Liver (tissue), 9 donors: ENCODE results near the gene CDKN1A. TPM values are rescaled to one million over a fixed set of nuclear protein-coding genes. Genes with fewer than 3 reads are reported as not detected.

Experiments used
- DNase-seq: peaks from one replicate; pipeline ENCODE4 v3.0.0-alpha.2; 2017; ENCODE audit warnings: low spot score
- H3K27ac ChIP-seq, 2 donors: one replicate each; pipeline ENCODE4 v1.7.0; 2013; ENCODE audit warnings: inconsistent platforms in 2 of 2, low read length in 2 of 2, control low read depth in 1 of 2, low read depth in 1 of 2, mild to moderate bottlenecking in 1 of 2
- H3K27me3 ChIP-seq, 4 donors: one replicate each; pipeline versions ENCODE4 v1.6.1 to v1.7.0; 2013; ENCODE audit warnings: low read length in 3 of 4, inconsistent platforms in 1 of 4, mild to moderate bottlenecking in 1 of 4, moderate library complexity in 1 of 4; ENCODE audit not compliant: control insufficient read depth in 4 of 4, insufficient read depth in 4 of 4
- H3K36me3 ChIP-seq, 4 donors: one replicate each; pipeline versions ENCODE4 v1.6.1 to v1.7.0; 2013; ENCODE audit warnings: low read length in 3 of 4, mild to moderate bottlenecking in 3 of 4, low read depth in 1 of 4, moderate library complexity in 1 of 4; ENCODE audit not compliant: control insufficient read depth in 4 of 4, insufficient read depth in 3 of 4
- H3K4me1 ChIP-seq, 4 donors: one replicate each; pipeline versions ENCODE4 v1.6.1 to v1.7.0; 2013; ENCODE audit warnings: low read length in 3 of 4, mild to moderate bottlenecking in 3 of 4, moderate library complexity in 1 of 4; ENCODE audit not compliant: control insufficient read depth in 4 of 4, insufficient read depth in 4 of 4
- H3K4me3 ChIP-seq, 3 donors: one replicate each; pipeline versions ENCODE4 v1.6.1 to v1.7.0; 2013; ENCODE audit warnings: low read length in 3 of 3, control low read depth in 1 of 3, low read depth in 1 of 3, mild to moderate bottlenecking in 1 of 3
- H3K9ac ChIP-seq, 2 donors: one replicate each; pipeline ENCODE4 v1.7.0; 2013; ENCODE audit warnings: low read length in 2 of 2, mild to moderate bottlenecking in 2 of 2, moderate library complexity in 2 of 2, control low read depth in 1 of 2, low read depth in 1 of 2
- H3K9me3 ChIP-seq, 4 donors: one replicate each; pipeline versions ENCODE4 v1.6.1 to v1.7.0; 2013; ENCODE audit warnings: low read length in 3 of 4; ENCODE audit not compliant: control insufficient read depth in 4 of 4
- EGR1 ChIP-seq, 2 donors: IDR thresholded peaks; 2 replicates each; pipeline ENCODE4 v1.6.1; 2016 to 2018; ENCODE audit warnings: antibody characterized with exemption in 2 of 2, low read depth in 2 of 2
- FOXA1 ChIP-seq: IDR thresholded peaks from 2 replicates; pipeline ENCODE4 v1.6.1; 2016; ENCODE audit warnings: antibody characterized with exemption
- HNF4A ChIP-seq, 2 donors: conservative IDR thresholded peaks; 2 replicates each; pipeline ENCODE4 v1.6.1; 2016; ENCODE audit warnings: antibody characterized with exemption in 2 of 2, mild to moderate bottlenecking in 2 of 2
- HNF4G ChIP-seq: IDR thresholded peaks from 2 replicates; pipeline ENCODE4 v1.6.1; 2016; ENCODE audit warnings: antibody characterized with exemption
- JUND ChIP-seq, 2 donors: IDR thresholded peaks; 2 replicates each; pipeline ENCODE4 v1.6.1; 2016; ENCODE audit warnings: antibody characterized with exemption in 2 of 2
- NR2F2 ChIP-seq: IDR thresholded peaks from 2 replicates; pipeline ENCODE4 v1.6.1; 2016; ENCODE audit warnings: antibody characterized with exemption
- RAD21 ChIP-seq, 2 donors: IDR thresholded peaks; 2 replicates each; pipeline ENCODE4 v1.6.1; 2016; ENCODE audit warnings: antibody characterized with exemption in 2 of 2, mild to moderate bottlenecking in 2 of 2
- RXRA ChIP-seq, 2 donors: IDR thresholded peaks; 2 replicates each; pipeline ENCODE4 v1.6.1; 2017 to 2018; ENCODE audit warnings: antibody characterized with exemption in 2 of 2, mild to moderate bottlenecking in 1 of 2
- SP1 ChIP-seq: IDR thresholded peaks from 2 replicates; pipeline ENCODE4 v1.6.1; 2018; ENCODE audit warnings: antibody characterized with exemption, mild to moderate bottlenecking
- TAF1 ChIP-seq: conservative IDR thresholded peaks from 2 replicates; pipeline ENCODE4 v1.6.1; 2016; ENCODE audit warnings: antibody characterized with exemption, mild to moderate bottlenecking
- YY1 ChIP-seq: IDR thresholded peaks from 2 replicates; pipeline ENCODE4 v1.6.1; 2016; ENCODE audit warnings: antibody characterized with exemption, mild to moderate bottlenecking
- WGBS: extraction: QIAGEN DNeasy Blood & Tissue Kit; methylation state at CpG from one replicate; pipeline ENCODE4 v1.1.7; 2013; 5-methylcytosine and 5-hydroxymethylcytosine counted together
- polyA plus RNA-seq, 2 donors: library from polyadenylated mRNA; stranded (reverse) in 1 of 2; unstranded in 1 of 2; fragments of 200-250 nt in 1 of 2; fragments of >200 nt in 1 of 2; fragmentation: Nextera tagmentation in 1 of 2; extraction: Ambion mirVana in 1 of 2; gene quantifications; one replicate each; pipeline versions ENCODE4 v1.2.1 to v1.2.3, GENCODE V29; 2013 to 2015
- total RNA-seq, 2 donors: library from RNA; depleted of rRNA; stranded (reverse); fragments of >200 nt; gene quantifications; one replicate each; pipeline ENCODE4 v1.2.3, GENCODE V29; 2014
- TF ChIP-seq, protein P1 (sequence below): fragments of 150-350 bp; IDR thresholded peaks from 2 replicates; pipeline ENCODE4 v1.5.1; 2017; ENCODE audit warnings: improper control_type of control experiment, low read depth, low read length; ENCODE audit not compliant: missing input control
- TF ChIP-seq, protein P2 (sequence below): IDR thresholded peaks from 2 replicates; pipeline ENCODE4 v1.6.1; 2016; ENCODE audit warnings: antibody characterized with exemption
- TF ChIP-seq, protein P3 (sequence below): IDR thresholded peaks from 2 replicates; pipeline ENCODE4 v1.6.1; 2016; ENCODE audit warnings: antibody characterized with exemption
- TF ChIP-seq, protein P4 (sequence below): IDR thresholded peaks from 2 replicates; pipeline ENCODE4 v1.6.1; 2016; ENCODE audit warnings: antibody characterized with exemption
- TF ChIP-seq, protein P5 (sequence below): IDR thresholded peaks from 2 replicates; pipeline ENCODE4 v1.6.1; 2016; ENCODE audit warnings: antibody characterized with exemption, mild to moderate bottlenecking
- donor health status: healthy.
- donor health status: healthy.
- donor health status: healthy.
- donor health status: healthy.
- donor health status: healthy.

Gene CDKN1A
- total and polyA plus RNA-seq, 4 donors: 3.2 to 41.7 (median 20.5) TPM

DNA sequence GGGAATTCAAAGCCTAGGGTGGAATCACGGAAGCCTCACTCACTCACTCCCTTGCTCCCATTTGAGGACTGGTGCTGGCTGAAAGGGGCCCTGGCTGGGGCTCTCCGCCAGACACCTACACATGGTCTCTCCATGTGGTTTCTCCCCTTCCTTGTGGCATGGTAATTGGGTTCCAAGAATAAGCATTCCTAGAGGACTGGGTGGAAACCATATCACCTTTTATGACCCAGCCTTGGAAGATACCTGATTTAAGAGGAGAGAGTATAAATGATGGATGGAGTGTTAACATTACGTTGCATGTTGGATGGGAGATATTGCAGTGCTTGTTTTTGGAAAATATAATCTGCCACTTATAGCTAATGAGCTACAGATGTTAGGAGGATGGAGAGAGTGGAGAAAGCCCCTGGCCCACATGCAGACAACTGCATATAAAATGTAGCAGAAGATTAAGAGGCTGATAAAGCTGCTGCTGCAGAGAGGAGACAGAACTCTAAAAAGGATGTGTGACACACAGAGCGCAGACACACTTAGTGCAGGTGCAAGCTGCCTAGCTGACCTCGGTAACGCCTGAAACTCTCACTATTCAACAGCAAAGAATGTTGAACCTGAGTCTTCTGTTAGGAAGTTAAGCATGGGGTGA, 23.3 kb upstream of the CDKN1A start:
- Histone ChIP-seq H3K4me1 (peaks cover 0 to 2% (median under 1%) of the 10 kb centered on the region in 4 donors), H3K27me3 (no peaks in the 10 kb centered on the region), H3K27ac (no peak overlapping the region), H3K4me3 (no peak overlapping the region), H3K36me3 (no peaks in the 10 kb centered on the region), H3K9ac (no peak overlapping the region), H3K9me3 (no peaks in the 10 kb centered on the region)
- WGBS: 82% methylated on average over 6 of the region's 6 CpGs
- no peak for DNase-seq
- TF ChIP-seq, protein P1, sequence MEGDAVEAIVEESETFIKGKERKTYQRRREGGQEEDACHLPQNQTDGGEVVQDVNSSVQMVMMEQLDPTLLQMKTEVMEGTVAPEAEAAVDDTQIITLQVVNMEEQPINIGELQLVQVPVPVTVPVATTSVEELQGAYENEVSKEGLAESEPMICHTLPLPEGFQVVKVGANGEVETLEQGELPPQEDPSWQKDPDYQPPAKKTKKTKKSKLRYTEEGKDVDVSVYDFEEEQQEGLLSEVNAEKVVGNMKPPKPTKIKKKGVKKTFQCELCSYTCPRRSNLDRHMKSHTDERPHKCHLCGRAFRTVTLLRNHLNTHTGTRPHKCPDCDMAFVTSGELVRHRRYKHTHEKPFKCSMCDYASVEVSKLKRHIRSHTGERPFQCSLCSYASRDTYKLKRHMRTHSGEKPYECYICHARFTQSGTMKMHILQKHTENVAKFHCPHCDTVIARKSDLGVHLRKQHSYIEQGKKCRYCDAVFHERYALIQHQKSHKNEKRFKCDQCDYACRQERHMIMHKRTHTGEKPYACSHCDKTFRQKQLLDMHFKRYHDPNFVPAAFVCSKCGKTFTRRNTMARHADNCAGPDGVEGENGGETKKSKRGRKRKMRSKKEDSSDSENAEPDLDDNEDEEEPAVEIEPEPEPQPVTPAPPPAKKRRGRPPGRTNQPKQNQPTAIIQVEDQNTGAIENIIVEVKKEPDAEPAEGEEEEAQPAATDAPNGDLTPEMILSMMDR: no peak
- TF ChIP-seq TAF1 (no peak), FOXA1 (no peak), RAD21 (IDR thresholded peaks at IDR 0.05) (no peak), JUND (IDR thresholded peaks at IDR 0.05) (no peak), RXRA (IDR thresholded peaks at IDR 0.05) (no peak), HNF4A (conservative IDR thresholded peaks at IDR 0.05) (no peak), SP1 (no peak), YY1 (no peak), EGR1 (IDR thresholded peaks at IDR 0.05; ENCODE audit: low read depth in 2 of 2) (no peak), NR2F2 (no peak), HNF4G (no peak)
- TF ChIP-seq, protein P2, sequence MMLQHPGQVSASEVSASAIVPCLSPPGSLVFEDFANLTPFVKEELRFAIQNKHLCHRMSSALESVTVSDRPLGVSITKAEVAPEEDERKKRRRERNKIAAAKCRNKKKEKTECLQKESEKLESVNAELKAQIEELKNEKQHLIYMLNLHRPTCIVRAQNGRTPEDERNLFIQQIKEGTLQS: no peak
- TF ChIP-seq, protein P3, sequence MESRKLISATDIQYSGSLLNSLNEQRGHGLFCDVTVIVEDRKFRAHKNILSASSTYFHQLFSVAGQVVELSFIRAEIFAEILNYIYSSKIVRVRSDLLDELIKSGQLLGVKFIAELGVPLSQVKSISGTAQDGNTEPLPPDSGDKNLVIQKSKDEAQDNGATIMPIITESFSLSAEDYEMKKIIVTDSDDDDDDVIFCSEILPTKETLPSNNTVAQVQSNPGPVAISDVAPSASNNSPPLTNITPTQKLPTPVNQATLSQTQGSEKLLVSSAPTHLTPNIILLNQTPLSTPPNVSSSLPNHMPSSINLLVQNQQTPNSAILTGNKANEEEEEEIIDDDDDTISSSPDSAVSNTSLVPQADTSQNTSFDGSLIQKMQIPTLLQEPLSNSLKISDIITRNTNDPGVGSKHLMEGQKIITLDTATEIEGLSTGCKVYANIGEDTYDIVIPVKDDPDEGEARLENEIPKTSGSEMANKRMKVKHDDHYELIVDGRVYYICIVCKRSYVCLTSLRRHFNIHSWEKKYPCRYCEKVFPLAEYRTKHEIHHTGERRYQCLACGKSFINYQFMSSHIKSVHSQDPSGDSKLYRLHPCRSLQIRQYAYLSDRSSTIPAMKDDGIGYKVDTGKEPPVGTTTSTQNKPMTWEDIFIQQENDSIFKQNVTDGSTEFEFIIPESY: no peak
- TF ChIP-seq, protein P4, sequence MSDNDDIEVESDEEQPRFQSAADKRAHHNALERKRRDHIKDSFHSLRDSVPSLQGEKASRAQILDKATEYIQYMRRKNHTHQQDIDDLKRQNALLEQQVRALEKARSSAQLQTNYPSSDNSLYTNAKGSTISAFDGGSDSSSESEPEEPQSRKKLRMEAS: no peak
- TF ChIP-seq, protein P5, sequence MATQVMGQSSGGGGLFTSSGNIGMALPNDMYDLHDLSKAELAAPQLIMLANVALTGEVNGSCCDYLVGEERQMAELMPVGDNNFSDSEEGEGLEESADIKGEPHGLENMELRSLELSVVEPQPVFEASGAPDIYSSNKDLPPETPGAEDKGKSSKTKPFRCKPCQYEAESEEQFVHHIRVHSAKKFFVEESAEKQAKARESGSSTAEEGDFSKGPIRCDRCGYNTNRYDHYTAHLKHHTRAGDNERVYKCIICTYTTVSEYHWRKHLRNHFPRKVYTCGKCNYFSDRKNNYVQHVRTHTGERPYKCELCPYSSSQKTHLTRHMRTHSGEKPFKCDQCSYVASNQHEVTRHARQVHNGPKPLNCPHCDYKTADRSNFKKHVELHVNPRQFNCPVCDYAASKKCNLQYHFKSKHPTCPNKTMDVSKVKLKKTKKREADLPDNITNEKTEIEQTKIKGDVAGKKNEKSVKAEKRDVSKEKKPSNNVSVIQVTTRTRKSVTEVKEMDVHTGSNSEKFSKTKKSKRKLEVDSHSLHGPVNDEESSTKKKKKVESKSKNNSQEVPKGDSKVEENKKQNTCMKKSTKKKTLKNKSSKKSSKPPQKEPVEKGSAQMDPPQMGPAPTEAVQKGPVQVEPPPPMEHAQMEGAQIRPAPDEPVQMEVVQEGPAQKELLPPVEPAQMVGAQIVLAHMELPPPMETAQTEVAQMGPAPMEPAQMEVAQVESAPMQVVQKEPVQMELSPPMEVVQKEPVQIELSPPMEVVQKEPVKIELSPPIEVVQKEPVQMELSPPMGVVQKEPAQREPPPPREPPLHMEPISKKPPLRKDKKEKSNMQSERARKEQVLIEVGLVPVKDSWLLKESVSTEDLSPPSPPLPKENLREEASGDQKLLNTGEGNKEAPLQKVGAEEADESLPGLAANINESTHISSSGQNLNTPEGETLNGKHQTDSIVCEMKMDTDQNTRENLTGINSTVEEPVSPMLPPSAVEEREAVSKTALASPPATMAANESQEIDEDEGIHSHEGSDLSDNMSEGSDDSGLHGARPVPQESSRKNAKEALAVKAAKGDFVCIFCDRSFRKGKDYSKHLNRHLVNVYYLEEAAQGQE: no peak
